DND-41 (cell line): ENCODE results near the gene SYNGR1.
A peak's percentile ranks its signal among the peaks of the same experiment; 100 is the strongest.

ENCODE experiments used
- ATAC-seq: fragments of 200-7000 bp; cut with Tn5 transposase; 3 replicates; pipeline ENCODE4 v1.9.1; 2021; ENCODE audit warnings: low read depth; ENCODE audit not compliant: insufficient read depth
- DNase-seq: peaks from one replicate; pipeline ENCODE4 v3.0.0-alpha.2; 2020
- H2AFZ ChIP-seq: 2 replicates; pipeline ENCODE4 v1.6.0; 2012; ENCODE audit warnings: low read depth, low read length
- H3K27ac ChIP-seq: 2 replicates; pipeline ENCODE4 v1.5.1; 2012; ENCODE audit warnings: low read length, inconsistent platforms
- H3K27me3 ChIP-seq: fragments of 200-600 bp; sonication (generic); 2 replicates; pipeline ENCODE4 v1.6.0; 2012; ENCODE audit warnings: low read length, mild to moderate bottlenecking, inconsistent platforms; ENCODE audit not compliant: insufficient read depth, poor library complexity
- H3K36me3 ChIP-seq: 2 replicates; pipeline ENCODE4 v1.5.1; 2012; ENCODE audit warnings: low read length, inconsistent platforms; ENCODE audit not compliant: insufficient read depth
- H3K4me1 ChIP-seq: 2 replicates; pipeline ENCODE4 v1.5.1; 2012; ENCODE audit warnings: mild to moderate bottlenecking, low read length; ENCODE audit not compliant: insufficient read depth
- H3K4me2 ChIP-seq: 2 replicates; pipeline ENCODE4 v1.6.0; 2012; ENCODE audit warnings: mild to moderate bottlenecking, moderate library complexity, low read length, inconsistent platforms; ENCODE audit not compliant: insufficient read depth
- H3K4me3 ChIP-seq, 2 experiments: fragments of 200-600 bp in 1 of 2; shearing (Covaris generic) in 1 of 2; 2 replicates each; pipeline ENCODE4 v1.5.1; 2012 to 2016; ENCODE audit warnings: inconsistent platforms in 2 of 2, low read length in 2 of 2, mild to moderate bottlenecking in 2 of 2, low read depth in 1 of 2, moderate library complexity in 1 of 2
- H3K79me2 ChIP-seq: 2 replicates; pipeline ENCODE4 v1.6.0; 2012; ENCODE audit warnings: low read length, inconsistent platforms; ENCODE audit not compliant: insufficient read depth
- H3K9ac ChIP-seq: 2 replicates; pipeline ENCODE4 v1.6.0; 2012; ENCODE audit warnings: low read depth, mild to moderate bottlenecking, inconsistent platforms, low read length, moderate library complexity
- H3K9me3 ChIP-seq: 2 replicates; pipeline ENCODE4 v1.5.1; 2012; ENCODE audit warnings: low read length, moderate library complexity, mild to moderate bottlenecking, inconsistent platforms; ENCODE audit not compliant: insufficient read depth, severe bottlenecking
- H4K20me1 ChIP-seq: 2 replicates; pipeline ENCODE4 v1.6.0; 2012; ENCODE audit warnings: low read length; ENCODE audit not compliant: insufficient read depth
- EZH2 ChIP-seq: IDR thresholded peaks from 3 replicates; pipeline ENCODE4 v1.6.1; 2012; ENCODE audit warnings: borderline replicate concordance, low read depth, mild to moderate bottlenecking, moderate library complexity, low read length, inconsistent platforms; ENCODE audit not compliant: severe bottlenecking
- TF ChIP-seq, protein P1 (sequence below): IDR thresholded peaks from 2 replicates; pipeline ENCODE4 v1.5.1; 2012; ENCODE audit warnings: borderline replicate concordance, low read length, moderate library complexity, mild to moderate bottlenecking; ENCODE audit not compliant: poor library complexity, severe bottlenecking; ENCODE audit errors: extremely low read depth

The SYNGR1 gene

GRCh38 chr22:39388261-39389011, 38.6 kb downstream of the SYNGR1 start:
- H3K4me1 ChIP-seq: no peaks in the 10 kb centered on the region
- no peak overlapping the region for H2AFZ ChIP-seq
- H3K9me3 ChIP-seq: no peaks in the 10 kb centered on the region
- no peaks in the 10 kb centered on the region for H3K36me3 ChIP-seq
- H3K4me3 ChIP-seq: no peak overlapping the region
- H4K20me1 ChIP-seq: no peaks in the 10 kb centered on the region
- H3K79me2 ChIP-seq: no peaks in the 10 kb centered on the region
- no peak overlapping the region for H3K9ac ChIP-seq
- no peak overlapping the region for H3K27ac ChIP-seq
- no peaks in the 10 kb centered on the region for H3K27me3 ChIP-seq
- ATAC-seq (0 out of 3 replicates have a peak, but pooled peaks have one; percentile 52), DNase-seq (peak; percentile 35)
- no peak overlapping the region for H3K4me2 ChIP-seq
- TF ChIP-seq, protein P1, sequence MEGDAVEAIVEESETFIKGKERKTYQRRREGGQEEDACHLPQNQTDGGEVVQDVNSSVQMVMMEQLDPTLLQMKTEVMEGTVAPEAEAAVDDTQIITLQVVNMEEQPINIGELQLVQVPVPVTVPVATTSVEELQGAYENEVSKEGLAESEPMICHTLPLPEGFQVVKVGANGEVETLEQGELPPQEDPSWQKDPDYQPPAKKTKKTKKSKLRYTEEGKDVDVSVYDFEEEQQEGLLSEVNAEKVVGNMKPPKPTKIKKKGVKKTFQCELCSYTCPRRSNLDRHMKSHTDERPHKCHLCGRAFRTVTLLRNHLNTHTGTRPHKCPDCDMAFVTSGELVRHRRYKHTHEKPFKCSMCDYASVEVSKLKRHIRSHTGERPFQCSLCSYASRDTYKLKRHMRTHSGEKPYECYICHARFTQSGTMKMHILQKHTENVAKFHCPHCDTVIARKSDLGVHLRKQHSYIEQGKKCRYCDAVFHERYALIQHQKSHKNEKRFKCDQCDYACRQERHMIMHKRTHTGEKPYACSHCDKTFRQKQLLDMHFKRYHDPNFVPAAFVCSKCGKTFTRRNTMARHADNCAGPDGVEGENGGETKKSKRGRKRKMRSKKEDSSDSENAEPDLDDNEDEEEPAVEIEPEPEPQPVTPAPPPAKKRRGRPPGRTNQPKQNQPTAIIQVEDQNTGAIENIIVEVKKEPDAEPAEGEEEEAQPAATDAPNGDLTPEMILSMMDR: no peak
- no peak for TF ChIP-seq EZH2

DNA sequence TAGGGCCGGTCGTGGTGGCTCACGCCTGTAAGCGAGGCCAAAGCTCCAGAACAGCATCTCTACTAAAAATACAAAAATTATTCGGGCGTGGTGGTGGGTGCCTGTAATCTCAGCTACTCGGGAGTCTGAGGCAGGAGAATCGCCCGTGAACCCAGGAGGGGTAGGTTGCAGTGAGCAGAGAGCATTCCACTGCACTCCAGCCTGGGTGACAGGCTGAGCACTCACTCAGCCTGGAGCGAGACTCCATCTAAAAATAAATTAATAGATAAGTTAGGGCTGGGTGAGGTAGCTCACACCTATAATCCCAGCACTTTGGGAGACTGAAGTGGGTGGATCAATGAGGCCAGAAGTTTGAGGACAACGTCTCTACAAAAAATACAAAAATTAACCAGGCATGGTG, 39.6 kb downstream of the SYNGR1 start:
- H4K20me1 ChIP-seq: no peaks in the 10 kb centered on the region
- no peak overlapping the region for H3K4me3 ChIP-seq
- H3K36me3 ChIP-seq: no peaks in the 10 kb centered on the region
- H3K4me2 ChIP-seq: no peak overlapping the region
- ATAC-seq (no peak), DNase-seq (no peak)
- H3K27ac ChIP-seq: no peak overlapping the region
- no peaks in the 10 kb centered on the region for H3K9me3 ChIP-seq
- no peak overlapping the region for H3K9ac ChIP-seq
- no peaks in the 10 kb centered on the region for H3K79me2 ChIP-seq
- no peaks in the 10 kb centered on the region for H3K4me1 ChIP-seq
- no peak for TF ChIP-seq EZH2
- TF ChIP-seq, protein P1: no peak
- H2AFZ ChIP-seq: no peak overlapping the region
- no peaks in the 10 kb centered on the region for H3K27me3 ChIP-seq

GRCh38 chr22:39392341-39392948, 42.7 kb downstream of the SYNGR1 start:
- Histone ChIP-seq H3K27ac (no peak overlapping the region), H3K79me2 (no peaks in the 10 kb centered on the region), H3K4me1 (no peaks in the 10 kb centered on the region), H3K36me3 (no peaks in the 10 kb centered on the region), H2AFZ (no peak overlapping the region), H4K20me1 (no peaks in the 10 kb centered on the region), H3K9ac (no peak overlapping the region), H3K27me3 (no peaks in the 10 kb centered on the region), H3K4me2 (no peak overlapping the region), H3K9me3 (no peaks in the 10 kb centered on the region), H3K4me3 (no peak overlapping the region)
- DNase-seq (no peak), ATAC-seq (no peak)
- TF ChIP-seq, protein P1: no peak
- TF ChIP-seq EZH2: no peak
